Gastroesophageal sphincter (tissue), 3 donors: ENCODE results near the gene ODAD3.
"Not testable (repeated sequence)": the region's sequence is repeated elsewhere in the genome, so short reads cannot be mapped to it uniquely, and the experiment has no call there.

ENCODE experiments used
- POLR2AphosphoS5 ChIP-seq: sonication (generic); formaldehyde crosslinking; IDR thresholded peaks from one replicate; pipeline ENCODE4 v1.6.1; 2017; ENCODE audit warnings: antibody characterized with exemption
- TF ChIP-seq, protein P1 (sequence below), 4 experiments: fragments of 200-600 bp in 2 of 4; fragments of 450-650 bp in 2 of 4; sonication (generic) in 1 of 4; IDR thresholded peaks; one replicate each; pipeline ENCODE4 v1.5.1; 2017 to 2019; ENCODE audit warnings: antibody characterized with exemption in 4 of 4, mild to moderate bottlenecking in 2 of 4, moderate library complexity in 2 of 4

DNA sequence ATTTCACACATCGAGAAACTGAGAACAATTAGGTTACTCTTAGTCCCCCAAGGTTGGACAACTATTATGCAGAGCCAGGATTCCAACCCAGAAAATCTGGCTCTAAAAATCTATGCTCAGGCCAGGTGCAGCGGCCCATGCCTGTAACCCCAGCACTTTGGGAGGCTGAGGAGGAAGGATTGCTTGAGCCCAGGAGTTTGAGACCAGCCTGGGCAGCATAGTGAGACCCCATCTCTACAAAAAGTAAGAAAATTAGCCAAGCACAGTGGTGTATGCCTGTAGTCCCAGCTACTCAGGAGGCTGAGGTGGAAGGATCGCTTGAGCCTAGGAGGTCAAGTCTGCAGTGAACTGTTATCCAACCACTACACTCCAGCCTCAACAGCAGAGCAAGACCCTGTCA is 1.4 kb downstream of the ODAD3 start:
- TF ChIP-seq, protein P1, sequence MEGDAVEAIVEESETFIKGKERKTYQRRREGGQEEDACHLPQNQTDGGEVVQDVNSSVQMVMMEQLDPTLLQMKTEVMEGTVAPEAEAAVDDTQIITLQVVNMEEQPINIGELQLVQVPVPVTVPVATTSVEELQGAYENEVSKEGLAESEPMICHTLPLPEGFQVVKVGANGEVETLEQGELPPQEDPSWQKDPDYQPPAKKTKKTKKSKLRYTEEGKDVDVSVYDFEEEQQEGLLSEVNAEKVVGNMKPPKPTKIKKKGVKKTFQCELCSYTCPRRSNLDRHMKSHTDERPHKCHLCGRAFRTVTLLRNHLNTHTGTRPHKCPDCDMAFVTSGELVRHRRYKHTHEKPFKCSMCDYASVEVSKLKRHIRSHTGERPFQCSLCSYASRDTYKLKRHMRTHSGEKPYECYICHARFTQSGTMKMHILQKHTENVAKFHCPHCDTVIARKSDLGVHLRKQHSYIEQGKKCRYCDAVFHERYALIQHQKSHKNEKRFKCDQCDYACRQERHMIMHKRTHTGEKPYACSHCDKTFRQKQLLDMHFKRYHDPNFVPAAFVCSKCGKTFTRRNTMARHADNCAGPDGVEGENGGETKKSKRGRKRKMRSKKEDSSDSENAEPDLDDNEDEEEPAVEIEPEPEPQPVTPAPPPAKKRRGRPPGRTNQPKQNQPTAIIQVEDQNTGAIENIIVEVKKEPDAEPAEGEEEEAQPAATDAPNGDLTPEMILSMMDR (IDR thresholded peaks at IDR 0.05), result not testable (repeated sequence)
- TF ChIP-seq POLR2AphosphoS5, result not testable (repeated sequence)
